Occipital lobe (tissue), 2 donors: ENCODE results near the gene SMIM41. TPM values are rescaled to one million over a fixed set of nuclear protein-coding genes. Genes with fewer than 3 reads are reported as not detected.
"Not testable (repeated sequence)": the region's sequence is repeated elsewhere in the genome, so short reads cannot be mapped to it uniquely, and the experiment has no call there.

ENCODE experiments used
- DNase-seq: peaks from one replicate; lab custom pipeline; 2025; lab: John Stamatoyannopoulos, UW
- total RNA-seq: library from RNA; depleted of rRNA; stranded (reverse); fragments of >200 nt; gene quantifications from one replicate; pipeline ENCODE4 v1.2.3, GENCODE V29; 2014

Gene SMIM41
- total RNA-seq, 1 donor from 2014 or later: not detected

DNA sequence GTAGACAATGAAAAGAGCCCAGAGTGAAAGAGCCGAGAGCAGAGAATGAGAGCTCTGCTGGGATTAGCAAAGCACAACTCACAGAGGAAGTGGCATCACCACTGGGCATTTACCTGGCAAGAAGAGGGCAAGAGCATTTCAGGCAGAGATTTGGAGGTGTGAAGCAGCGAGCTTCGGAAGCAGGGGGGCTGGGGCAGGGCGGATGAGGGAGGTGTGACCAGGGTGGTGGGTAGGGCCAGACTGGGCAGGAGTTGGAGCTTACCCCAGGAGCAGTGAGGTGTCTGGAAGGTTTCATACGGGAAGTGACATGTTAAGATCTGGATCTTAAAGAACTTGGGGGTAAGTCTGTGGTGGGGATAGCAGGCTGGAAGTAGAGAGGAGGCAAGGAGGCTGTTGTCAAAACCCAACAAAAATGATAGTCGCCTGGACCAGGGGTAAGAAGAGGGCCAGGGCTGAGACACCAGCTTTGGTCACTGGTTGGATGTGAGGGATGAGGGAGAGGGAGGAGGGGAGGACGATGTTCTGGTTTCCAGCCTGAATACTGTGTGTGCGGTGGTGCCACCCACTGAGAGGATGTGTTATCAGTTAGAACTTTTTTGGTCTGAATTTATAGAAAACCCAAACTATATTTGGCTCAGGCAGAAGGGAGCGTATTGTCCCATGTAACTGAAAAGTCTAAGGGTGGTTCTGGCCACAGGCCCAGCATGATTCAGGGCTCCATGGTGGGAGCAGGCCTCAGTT lies 5.2 kb downstream of the SMIM41 start:
- DNase-seq: no peak

DNA sequence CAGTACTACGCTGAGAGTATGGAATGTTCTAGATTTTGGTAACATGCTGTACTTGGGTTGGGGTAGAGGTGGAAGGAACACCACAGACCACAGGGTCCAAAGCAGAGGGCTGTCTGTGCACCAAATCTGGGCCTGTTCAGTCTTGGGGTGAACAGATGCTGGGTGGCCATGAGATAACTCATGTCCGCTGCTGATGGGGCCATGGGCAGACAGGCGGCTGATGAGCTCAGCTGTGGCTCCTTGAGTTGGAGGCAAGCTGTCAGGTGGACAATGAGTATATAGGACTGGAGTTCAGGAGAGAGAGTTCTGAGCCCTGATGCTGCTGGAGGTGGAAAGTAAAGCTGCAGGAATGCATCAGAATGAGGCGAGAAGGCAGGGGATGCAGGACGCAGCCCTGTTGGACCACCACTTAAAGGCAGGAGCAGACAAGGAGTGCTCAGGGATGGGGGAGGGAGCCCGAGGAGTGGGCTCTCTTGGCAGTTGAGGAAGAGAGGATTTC lies 6.2 kb downstream of the SMIM41 start:
- no peak for DNase-seq

DNA sequence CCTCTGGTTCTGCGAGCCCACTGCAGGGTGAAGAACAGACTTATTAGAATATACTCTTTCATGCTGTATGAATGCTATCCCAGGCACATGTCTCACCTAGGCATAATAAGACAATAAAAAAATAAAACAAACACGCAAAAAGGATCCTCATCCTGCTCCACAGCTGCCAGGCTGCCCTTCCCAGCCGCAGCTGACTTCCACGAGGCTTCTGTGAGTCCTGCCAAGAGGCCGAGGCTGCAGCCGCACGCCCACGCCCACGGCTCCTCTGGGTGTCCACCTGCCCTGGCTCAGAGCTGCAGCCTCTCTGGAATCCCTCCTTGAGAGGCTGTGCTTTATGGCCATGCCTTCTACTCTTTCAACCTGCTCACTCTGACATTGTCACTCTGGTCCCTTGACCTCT lies 6.9 kb downstream of the SMIM41 start:
- no peak for DNase-seq

DNA sequence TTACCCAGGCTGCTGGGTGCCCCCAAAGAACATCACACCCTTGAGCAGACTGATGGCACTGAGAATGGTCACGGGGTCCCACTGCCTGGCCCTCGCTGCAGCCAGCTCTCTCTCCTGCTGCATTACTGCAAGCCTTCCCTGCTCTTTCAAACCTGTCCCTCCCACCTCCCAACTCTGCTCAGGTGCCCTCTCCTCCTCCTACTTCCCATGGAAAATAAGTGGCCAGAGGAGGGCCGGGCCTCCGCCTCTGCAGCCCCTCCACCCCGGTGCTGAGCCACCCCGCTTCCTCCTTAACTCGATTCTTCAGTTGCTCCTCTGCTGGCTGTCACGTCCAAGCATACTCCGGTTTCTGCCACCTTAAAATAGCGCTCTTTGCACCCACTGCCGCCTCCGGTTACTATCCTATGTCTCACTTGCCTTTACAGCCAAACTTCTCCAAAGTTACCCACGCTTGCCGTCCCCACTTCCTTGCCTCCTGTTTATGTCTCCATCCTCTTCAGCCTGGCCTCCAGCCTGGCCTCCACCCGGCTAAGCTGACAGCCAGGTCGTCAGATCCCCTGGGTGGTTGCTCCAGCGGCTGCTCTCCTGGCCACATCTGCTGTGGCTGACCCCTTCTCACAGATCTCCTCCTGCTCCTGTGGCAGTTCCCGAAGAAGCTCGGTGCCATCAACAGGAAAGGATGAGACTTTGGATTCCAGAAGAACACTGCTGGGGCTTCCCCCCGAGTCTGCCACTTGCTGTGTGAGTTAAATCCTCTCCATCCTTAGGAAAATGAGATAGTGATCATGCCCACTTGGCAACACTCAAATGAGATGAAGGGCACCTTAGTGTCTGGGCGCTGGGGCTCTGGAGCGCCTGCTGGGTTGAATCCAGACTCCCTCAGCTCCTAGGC lies 7.7 kb downstream of the SMIM41 start:
- DNase-seq: peak; percentile 57

DNA sequence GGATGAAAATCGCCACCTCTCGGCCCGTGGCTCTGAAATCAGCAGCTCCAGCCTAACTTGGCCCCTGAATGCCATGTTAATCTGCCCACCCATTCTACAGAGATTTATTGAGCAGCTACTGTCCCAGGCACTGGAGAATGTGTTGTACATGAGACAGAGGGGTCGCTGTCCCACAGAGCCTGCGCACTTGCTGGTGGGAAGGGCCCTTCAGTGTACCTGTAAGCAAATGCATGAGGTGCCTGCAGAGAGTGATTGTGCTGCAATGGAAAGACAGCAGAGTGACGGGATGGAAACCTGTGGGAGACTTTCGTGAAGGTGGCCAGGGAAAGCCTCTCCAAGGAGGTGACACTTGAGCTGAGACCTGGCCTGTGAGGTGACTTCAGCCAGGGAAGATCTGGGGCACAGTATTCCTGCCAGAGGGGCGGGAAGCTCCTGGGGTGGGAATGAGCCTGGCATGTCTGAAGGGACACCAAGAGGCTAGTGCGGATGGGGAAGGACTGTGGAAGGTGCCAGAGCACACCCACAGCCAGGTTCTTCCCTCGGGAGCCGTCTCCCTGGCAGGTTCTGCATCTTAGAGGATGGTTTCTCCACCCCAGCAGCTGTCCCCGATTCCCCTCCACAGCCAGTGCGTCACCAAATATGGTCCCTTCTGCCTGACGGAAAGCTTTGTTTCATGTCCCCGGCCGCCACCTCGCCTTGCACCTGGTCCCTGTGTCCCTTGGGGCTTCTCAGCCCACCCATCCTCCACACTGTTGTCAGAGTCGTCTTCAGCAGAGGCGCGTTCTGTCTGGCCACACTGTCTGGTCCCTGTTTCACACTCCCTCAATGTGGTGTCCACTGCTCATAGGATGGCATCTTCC lies 8.7 kb downstream of the SMIM41 start:
- peak; percentile 42 for DNase-seq

DNA sequence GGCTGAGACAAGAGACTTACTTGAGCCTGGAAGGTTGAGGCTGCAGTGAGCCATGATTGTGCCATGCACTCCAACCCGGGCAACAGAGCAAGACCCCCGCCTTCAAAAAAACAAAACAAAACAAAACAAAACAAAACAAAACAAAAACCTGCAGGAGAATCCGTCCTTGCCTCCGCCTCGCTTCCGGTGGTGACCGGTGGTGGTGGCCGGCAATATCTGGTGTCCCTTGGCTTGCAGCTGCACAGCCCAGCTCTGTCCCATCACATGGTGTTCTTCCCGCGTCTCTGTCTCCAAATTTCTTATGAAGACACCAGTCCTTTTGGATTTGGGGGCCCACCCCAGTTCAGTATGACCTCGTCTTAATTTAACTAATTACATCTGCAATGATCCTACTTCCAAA lies 10.0 kb downstream of the SMIM41 start:
- no peak for DNase-seq

DNA sequence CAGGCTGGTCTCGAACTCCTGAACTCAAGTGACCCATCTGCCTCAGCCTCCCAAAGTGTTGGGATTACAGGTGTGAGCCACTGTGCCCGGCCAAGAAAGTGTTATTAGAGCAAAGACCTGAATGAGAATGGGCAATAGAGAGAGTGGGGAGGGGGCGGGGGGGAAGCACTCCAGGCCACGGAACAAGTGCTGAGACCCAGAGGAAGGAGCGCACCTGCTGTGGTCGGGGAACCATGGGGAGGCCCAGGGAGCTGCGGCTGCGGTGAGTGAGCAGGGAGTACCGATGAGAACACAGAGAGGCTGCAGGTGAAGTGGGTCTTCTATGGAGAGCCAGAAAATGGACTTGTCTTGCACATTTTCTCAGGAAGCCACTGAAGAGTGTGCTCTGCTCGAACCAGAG lies 10.8 kb downstream of the SMIM41 start:
- DNase-seq: no peak

DNA sequence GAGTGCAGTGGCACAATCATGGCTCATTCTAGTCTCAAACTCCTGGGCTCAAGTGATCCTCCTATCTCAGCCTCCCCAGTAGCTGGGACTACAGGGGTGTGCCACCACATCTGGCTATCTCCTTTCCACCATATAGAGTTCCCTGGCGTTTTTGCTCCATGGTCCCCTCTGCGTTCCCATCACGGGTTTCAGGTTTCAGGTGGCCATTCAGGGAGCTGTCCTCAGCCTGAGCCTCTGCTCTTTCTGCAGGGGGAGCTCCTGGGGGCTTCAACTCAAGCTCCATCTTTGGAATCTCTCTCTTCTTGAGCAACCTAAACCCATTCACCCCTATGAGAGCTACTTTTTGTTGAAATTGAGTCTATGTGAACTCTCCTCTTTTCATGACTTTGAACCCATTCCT lies 11.6 kb downstream of the SMIM41 start:
- no peak for DNase-seq

DNA sequence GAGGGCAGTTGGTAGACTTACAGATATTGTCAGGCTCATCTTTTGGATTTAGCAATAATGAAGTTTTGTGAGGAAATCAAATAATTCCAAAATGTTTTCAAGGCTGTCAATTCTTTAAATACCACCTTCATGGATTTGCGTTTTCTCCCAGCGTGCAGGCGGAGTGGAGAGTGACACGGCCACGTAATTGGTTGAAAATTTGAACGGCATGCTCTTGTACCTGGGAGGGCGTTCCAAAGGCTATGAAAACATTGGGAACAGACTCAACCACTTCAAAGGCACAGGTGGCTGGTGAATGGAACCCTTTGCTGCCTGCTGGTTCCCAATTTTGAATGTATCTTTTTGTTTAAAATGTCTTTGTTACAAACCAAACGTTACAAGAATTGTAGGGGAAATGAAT lies 12.4 kb downstream of the SMIM41 start:
- no peak for DNase-seq

DNA sequence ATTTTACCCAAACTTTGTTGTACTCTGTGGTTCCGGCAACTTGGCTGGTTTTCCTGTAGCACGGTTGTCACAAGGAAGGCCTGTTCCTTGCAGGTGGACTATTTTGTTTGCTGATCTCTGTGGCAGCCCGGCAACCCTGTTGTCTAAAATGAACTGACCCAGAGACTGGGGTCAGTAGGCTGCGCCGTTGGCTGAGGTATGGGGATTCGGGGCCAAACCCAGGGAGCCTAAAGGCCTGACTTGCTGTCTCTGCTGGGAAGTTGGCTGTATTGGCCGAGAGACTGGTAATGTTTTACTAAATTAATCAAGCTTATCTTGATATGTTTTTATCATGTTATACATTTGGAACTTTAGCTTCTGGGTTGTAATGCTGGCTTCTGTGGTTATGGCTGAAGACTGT lies 13.8 kb downstream of the SMIM41 start:
- DNase-seq: no peak

DNA sequence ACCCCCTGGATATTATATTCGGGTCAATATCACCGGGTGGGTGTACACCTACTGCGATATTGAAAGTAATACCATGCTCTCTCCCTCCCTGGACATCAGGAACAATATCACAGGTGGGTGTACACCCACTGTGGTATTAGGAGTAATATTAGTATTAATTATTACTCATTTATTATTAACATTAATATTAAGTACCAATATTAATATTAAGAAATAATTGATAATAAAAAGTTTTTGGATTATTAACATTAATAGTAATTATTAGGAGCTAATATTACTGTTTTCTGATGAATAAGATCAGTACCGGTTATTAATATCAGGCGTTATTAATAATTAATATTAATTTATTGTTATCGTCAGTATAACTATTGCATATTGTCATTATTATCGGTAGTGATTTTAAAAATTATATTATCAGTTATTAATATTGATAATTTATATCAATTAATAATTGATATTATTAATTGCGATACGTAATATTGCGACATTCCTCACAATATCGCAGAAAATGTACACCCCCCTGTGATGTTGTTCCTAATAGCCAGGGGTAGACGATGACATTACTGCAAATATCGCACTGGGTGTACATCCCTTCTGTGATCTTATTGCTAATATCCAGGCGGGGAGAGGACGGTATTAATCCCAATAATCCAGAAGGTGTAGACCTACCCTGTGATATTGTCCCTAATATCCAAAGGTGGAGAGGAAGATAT lies 17.0 kb downstream of the SMIM41 start:
- DNase-seq: no peak

DNA sequence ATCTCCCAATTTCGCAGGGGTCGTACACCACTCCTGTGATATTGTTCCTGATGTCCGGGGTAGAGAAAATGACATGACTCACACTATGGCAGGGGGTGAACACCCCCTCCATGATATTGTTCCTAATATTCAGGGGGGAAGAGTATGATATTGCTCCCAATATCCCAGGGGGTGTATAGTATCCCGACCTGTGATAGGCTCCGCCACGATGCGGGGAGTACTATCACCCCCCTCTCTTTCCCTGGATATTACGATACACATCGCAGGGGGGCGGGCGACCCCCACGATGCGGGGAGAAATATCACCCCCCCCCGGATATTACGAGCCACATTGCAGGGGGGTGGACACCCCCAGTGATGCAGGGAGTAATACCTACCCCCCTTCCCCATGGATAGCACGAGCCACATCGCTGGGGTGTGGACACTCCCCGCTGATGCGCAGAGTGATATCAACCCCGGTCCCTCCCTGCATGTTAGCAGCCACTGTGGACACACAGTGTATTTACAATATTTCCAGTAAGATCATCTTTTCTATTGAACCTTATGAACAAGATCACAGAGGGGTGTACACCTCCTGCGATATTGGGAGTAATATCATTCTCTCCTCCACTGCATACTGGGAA lies 17.7 kb downstream of the SMIM41 start:
- DNase-seq: no peak

DNA sequence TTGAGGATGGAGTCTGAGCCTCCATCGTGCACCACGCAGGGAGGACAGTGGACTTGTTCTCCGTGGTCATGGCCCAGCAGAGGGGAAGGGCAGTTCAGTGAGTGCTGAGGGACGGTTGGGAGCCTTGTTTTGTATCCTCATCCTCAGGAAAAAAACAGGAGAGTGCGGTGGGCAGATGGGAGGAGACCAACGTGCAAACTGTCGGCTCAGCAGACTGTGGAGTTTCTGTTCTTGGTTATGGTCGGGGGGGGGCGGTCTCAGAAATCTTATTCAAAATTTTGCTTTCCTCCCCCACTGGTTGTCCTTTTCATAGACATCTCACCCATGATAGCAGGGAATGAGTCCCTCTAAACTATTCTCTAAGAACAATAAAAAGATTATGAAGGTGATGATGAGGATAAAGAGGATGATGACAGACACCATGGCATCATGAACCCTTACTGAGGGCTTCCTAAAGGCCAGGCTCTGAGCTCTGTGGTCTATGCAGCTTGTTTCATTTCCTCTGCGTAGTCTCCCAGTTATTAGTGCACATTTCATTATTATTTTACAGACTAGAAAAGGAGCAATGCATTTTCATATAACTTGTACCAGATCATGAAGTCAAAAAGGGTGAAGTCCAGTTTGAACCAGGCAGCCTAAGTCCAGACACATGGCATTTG lies 25.1 kb downstream of the SMIM41 start:
- not testable (repeated sequence) for DNase-seq

DNA sequence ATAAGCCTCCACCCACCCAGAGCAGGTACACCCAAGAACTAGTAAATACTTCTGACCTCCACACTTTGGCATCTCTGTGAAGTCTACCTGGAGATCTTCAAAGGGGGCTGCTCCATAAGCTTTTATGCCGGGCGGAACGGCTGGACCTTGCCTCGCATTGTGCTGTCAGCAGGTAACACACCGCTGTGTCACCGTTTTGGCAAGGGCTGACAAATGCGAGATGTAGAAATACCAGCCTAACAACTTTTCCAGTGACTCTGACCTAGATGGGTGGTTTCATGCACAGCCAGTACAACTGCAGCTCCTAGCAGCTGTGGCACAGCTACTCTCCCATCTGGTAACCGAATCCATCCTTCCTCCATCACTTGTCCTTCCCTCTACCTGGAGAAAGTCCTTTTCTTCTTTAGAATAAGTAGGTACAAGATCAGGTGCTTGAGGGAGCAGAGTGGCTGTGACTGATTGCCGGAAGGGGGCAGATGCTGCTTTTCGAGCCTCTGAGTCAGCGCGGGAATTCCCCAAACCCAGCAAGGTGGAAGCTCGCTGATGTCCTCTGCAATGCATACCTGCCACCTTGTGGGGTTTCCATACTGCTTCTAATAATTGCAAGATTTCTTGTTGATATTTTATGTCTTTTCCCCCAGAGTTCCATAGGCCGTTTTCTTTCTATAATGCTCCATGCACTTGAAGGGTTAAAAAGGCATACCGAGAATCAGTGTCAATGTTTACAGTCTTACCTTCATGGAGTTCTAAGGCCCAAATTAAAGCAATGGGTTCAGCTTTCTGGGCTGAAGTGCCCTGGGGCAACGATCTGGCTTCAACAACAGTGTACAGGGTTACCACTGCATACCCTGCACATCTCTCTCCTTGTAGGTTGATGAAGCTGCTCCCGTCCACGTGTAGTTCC lies 37.0 kb downstream of the SMIM41 start:
- DNase-seq: not testable (repeated sequence)

DNA sequence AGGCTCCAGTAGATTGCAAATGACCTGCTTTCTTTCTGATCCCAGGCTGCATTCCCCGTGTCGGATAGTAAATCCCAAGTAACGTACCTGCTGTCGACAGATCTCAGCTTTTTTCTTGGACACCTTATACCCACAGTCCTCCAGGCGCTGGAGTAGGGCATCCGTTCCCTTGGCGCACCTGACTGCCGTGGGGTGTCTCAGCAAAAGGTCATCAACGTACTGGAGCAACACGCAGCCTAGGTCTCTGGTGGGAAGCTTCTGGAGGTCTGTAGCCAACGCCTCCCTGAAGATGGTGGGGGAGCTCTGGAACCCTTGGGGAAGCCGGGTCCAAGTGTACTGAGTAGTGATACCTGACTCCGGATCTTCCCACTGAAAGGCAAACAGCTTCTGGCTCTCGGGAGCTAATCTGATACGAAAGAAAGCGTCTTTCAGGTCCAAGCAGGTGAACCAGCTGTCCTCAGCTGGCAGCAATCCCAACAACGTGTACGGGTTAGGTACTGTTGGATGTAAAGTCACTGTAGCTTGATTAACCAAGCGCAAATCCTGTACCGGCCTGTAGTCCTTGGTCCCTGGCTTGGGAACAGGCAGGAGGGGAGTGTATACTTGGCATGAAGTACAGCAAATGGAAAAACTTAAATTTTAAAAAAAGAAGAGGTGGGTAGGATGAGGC lies 38.4 kb downstream of the SMIM41 start:
- not testable (repeated sequence) for DNase-seq

DNA sequence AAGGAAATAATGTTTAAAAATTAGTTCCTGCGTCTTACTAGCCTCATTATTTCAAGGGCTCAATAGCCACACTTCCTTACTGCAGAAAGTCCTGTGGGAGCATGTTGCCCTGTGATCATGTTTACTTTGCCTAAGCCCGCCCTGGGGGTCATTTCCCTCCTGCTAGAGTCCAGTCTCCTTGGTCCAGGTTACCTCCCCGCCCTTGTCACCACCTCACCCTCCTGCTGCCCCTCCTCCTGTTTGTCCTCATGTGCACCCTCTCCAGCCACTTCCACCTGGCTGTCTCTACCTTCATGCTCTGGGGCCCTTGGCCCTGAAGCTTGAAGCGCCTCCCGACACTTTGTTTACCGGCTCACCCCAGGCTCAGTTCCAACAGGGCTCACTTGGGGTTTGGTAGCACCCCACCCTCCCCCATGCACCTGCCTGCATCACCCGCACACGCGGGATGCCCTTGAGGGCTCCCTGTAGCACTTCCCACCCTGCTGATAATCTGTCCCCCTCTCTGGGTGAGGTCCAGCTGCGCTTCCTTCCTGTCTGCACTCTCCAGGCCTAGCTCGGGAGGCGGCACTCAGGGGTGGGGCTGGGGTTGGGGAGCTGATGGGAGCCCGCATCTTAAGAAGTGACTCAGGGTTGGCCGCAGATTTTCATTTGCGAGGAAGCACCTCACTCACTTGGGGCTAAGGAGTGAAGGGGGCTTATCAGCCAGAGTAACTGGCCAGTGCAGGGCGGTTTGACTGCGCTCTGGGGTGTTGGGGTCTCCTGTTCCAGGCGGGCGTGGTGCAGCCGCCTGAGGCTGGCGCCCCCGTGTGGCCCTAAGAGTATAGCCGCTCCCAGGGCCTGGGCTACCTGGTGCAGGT lies 40.1 kb downstream of the SMIM41 start:
- no peak for DNase-seq
